OCI-LY1 (cell line): Measurements from ENCODE around the gene FCHO1.

Source experiments
- H2AFZ ChIP-seq: fragments of 200-600 bp; sonication (generic), shearing (Covaris generic); 2 replicates; pipeline ENCODE4 v1.6.0; 2014; ENCODE audit warnings: antibody characterized with exemption, mild to moderate bottlenecking, low read length
- H3F3A ChIP-seq: fragments of 200-600 bp; sonication (generic), shearing (Covaris generic); 2 replicates; pipeline ENCODE4 v1.6.0; 2014; ENCODE audit warnings: mild to moderate bottlenecking, antibody characterized with exemption, low read length, moderate library complexity; ENCODE audit not compliant: insufficient read depth
- H3K27ac ChIP-seq: fragments of 200-600 bp; sonication (generic); 2 replicates; pipeline ENCODE4 v1.5.1; 2014; ENCODE audit warnings: low read length, mixed run types, mild to moderate bottlenecking, low read depth; ENCODE audit not compliant: poor library complexity, severe bottlenecking
- H3K27me3 ChIP-seq: fragments of 200-600 bp; sonication (generic); 2 replicates; pipeline ENCODE4 v1.6.0; 2014; ENCODE audit warnings: antibody characterized with exemption, mild to moderate bottlenecking, low read length, moderate library complexity; ENCODE audit not compliant: insufficient read depth
- H3K36me3 ChIP-seq: fragments of 200-600 bp; sonication (generic); 2 replicates; pipeline ENCODE4 v1.6.1; 2014; ENCODE audit warnings: mild to moderate bottlenecking, antibody characterized with exemption, low read length, moderate library complexity, mixed read lengths; ENCODE audit not compliant: insufficient read depth
- H3K4me1 ChIP-seq: fragments of 200-600 bp; sonication (generic); 2 replicates; pipeline ENCODE4 v1.5.1; 2014; ENCODE audit warnings: mild to moderate bottlenecking, low read length, moderate library complexity; ENCODE audit not compliant: insufficient read depth, severe bottlenecking
- H3K4me2 ChIP-seq: fragments of 200-600 bp; sonication (generic), shearing (Covaris generic); 2 replicates; pipeline ENCODE4 v1.6.1; 2014; ENCODE audit warnings: low read length
- H3K4me3 ChIP-seq: fragments of 200-600 bp; sonication (generic); 2 replicates; pipeline ENCODE4 v1.5.1; 2014; ENCODE audit warnings: low read length, low read depth, mild to moderate bottlenecking, mixed read lengths; ENCODE audit not compliant: poor library complexity, severe bottlenecking
- H3K79me2 ChIP-seq: fragments of 200-600 bp; shearing (Covaris generic); 2 replicates; pipeline ENCODE4 v1.6.1; 2016; ENCODE audit warnings: mixed run types, low read length, mixed read lengths; ENCODE audit not compliant: insufficient read depth
- H3K9ac ChIP-seq: fragments of 200-600 bp; sonication (generic), shearing (Covaris generic); 2 replicates; pipeline ENCODE4 v1.6.1; 2014; ENCODE audit warnings: mild to moderate bottlenecking, low read length, mixed read lengths
- H3K9me2 ChIP-seq: fragments of 200-600 bp; sonication (generic), shearing (Covaris generic); 2 replicates; pipeline ENCODE4 v1.6.1; 2014; ENCODE audit warnings: low read depth, mild to moderate bottlenecking, low read length, mixed read lengths
- H3K9me3 ChIP-seq: fragments of 200-600 bp; shearing (Covaris generic); 2 replicates; pipeline ENCODE4 v1.6.1; 2014; ENCODE audit warnings: low read length, mixed read lengths
- H4K20me1 ChIP-seq: fragments of 200-600 bp; sonication (generic), shearing (Covaris generic); 2 replicates; pipeline ENCODE4 v1.6.0; 2016; ENCODE audit warnings: mild to moderate bottlenecking, low read length; ENCODE audit not compliant: insufficient read depth
- CTCF ChIP-seq: fragments of 200-600 bp; sonication (generic), shearing (Covaris generic); IDR thresholded peaks from 2 replicates; pipeline ENCODE4 v1.5.1; 2017; ENCODE audit warnings: mild to moderate bottlenecking, antibody characterized with exemption, low read length, moderate library complexity, mixed read lengths
- EZH2 ChIP-seq: fragments of 200-600 bp; sonication (generic), shearing (Covaris generic); IDR thresholded peaks from 2 replicates; pipeline ENCODE4 v1.8.0; 2017; ENCODE audit warnings: borderline replicate concordance, mixed run types, mild to moderate bottlenecking, antibody characterized with exemption, low read length, moderate library complexity, mixed read lengths

Gene FCHO1

GRCh38 chr19:17751103-17751911 lies at the start of gene FCHO1:
TSS of gene FCHO1 (plus strand) at chr19:17751477. CDS start at chr19:17755165, 3,688 bp downstream.
- H3K36me3 ChIP-seq: peaks cover 11% of the 10 kb centered on the region; the same call in 1 of the 2 replicates

GRCh38 chr19:17703824-17704463 lies 47.3 kb upstream of the FCHO1 start:
- H3K4me3 ChIP-seq: no peak overlapping the region
- TF ChIP-seq EZH2: no peak
- TF ChIP-seq CTCF: peak; percentile 96
- no peak overlapping the region for H3K9ac ChIP-seq
- H3F3A ChIP-seq: no peaks in the 10 kb centered on the region
- no peaks in the 10 kb centered on the region for H3K9me2 ChIP-seq
- no peaks in the 10 kb centered on the region for H3K79me2 ChIP-seq
- H3K27ac ChIP-seq: no peak overlapping the region
- no peak overlapping the region for H2AFZ ChIP-seq
- no peak overlapping the region for H3K4me2 ChIP-seq
- no peaks in the 10 kb centered on the region for H4K20me1 ChIP-seq
- no peaks in the 10 kb centered on the region for H3K4me1 ChIP-seq
- no peaks in the 10 kb centered on the region for H3K27me3 ChIP-seq
- H3K36me3 ChIP-seq: no peaks in the 10 kb centered on the region
- H3K9me3 ChIP-seq: no peaks in the 10 kb centered on the region

More at GRCh38 chr19:17751103-17751911, at the start of gene FCHO1:
- H3K4me3 ChIP-seq: peak within 1 kb of the TSS; percentile 77
- peak within 1 kb of the TSS; percentile 96 for H3K4me2 ChIP-seq
- no peak within 1 kb of the TSS for H2AFZ ChIP-seq
- peaks cover 86% of the 10 kb centered on the region for H3K4me1 ChIP-seq
- H3K9me2 ChIP-seq: no peaks in the 10 kb centered on the region
- peak within 1 kb of the TSS; percentile 95 for H3K27ac ChIP-seq
- H3K27me3 ChIP-seq: no peaks in the 10 kb centered on the region
- TF ChIP-seq CTCF (no peak), EZH2 (no peak)
- H4K20me1 ChIP-seq: no peaks in the 10 kb centered on the region
- no peaks in the 10 kb centered on the region; the same call in 1 of the 2 replicates for H3F3A ChIP-seq
- H3K9ac ChIP-seq: peak within 1 kb of the TSS; percentile 82
- no peaks in the 10 kb centered on the region for H3K9me3 ChIP-seq
- H3K79me2 ChIP-seq: 0 out of 2 replicates have a peak, but pooled peaks cover 13% of the 10 kb centered on the region

- no peaks in the 10 kb centered on the region for H3K79me2 ChIP-seq
- no peaks in the 10 kb centered on the region for H3K9me2 ChIP-seq
- H3K4me1 ChIP-seq: no peaks in the 10 kb centered on the region
- no peak overlapping the region for H3K9ac ChIP-seq
- no peak overlapping the region for H3K4me3 ChIP-seq
- no peak overlapping the region for H3K4me2 ChIP-seq
- H3K27me3 ChIP-seq: no peaks in the 10 kb centered on the region
- TF ChIP-seq EZH2 (no peak), CTCF (no peak)
- no peak overlapping the region for H2AFZ ChIP-seq
- no peak overlapping the region for H3K27ac ChIP-seq
- no peaks in the 10 kb centered on the region for H3K36me3 ChIP-seq
- no peaks in the 10 kb centered on the region for H3F3A ChIP-seq
- H4K20me1 ChIP-seq: no peaks in the 10 kb centered on the region
- H3K9me3 ChIP-seq: no peaks in the 10 kb centered on the region
Measured at GRCh38 chr19:17706750-17707181, 44.5 kb upstream of the FCHO1 start.
